HEK293 (cell line): ENCODE measurements around the gene PDRG1.

Source experiments
- CTCF ChIA-PET: fragments of 350-600 bp; formaldehyde crosslinking; extraction: SDS; loops from one replicate; lab custom pipeline; 2021; ENCODE audit warnings: antibody characterized with exemption; lab: Yijun Ruan, JAX
- POLR2A ChIA-PET: fragments of 300-600 bp; formaldehyde crosslinking; extraction: SDS; loops from one replicate; lab custom pipeline; 2020; ENCODE audit warnings: antibody characterized with exemption, inconsistent platforms; lab: Yijun Ruan, JAX
- H3K27ac ChIP-seq: fragments of 200-500 bp; sonication (Bioruptor generic); 2 replicates; pipeline ENCODE4 v1.5.1; 2014; ENCODE audit warnings: low read depth, low read length, control low read depth, inconsistent platforms; ENCODE audit errors: extremely low read depth
- H3K36me3 ChIP-seq, 2 experiments: fragments of 200-500 bp in 1 of 2; sonication (Bioruptor generic) in 1 of 2; 1 replicate in 1 of 2; 2 replicates in 1 of 2; pipeline ENCODE4 v1.5.1; 2014 to 2017; ENCODE audit warnings: inconsistent platforms in 2 of 2, low read length in 2 of 2; ENCODE audit not compliant: control insufficient read depth in 2 of 2, insufficient read depth in 1 of 2
- H3K4me1 ChIP-seq: fragments of 200-500 bp; sonication (Bioruptor generic); 2 replicates; pipeline ENCODE4 v1.5.1; 2014; ENCODE audit warnings: mild to moderate bottlenecking, low read length, inconsistent platforms; ENCODE audit not compliant: control insufficient read depth, insufficient read depth
- H3K4me3 ChIP-seq: 2 replicates; pipeline ENCODE4 v1.5.1; 2011; ENCODE audit warnings: low read depth, mild to moderate bottlenecking, control low read depth, low read length, moderate library complexity
- H3K9me3 ChIP-seq: fragments of 200-500 bp; sonication (Bioruptor generic); 2 replicates; pipeline ENCODE4 v1.5.1; 2014; ENCODE audit warnings: low read depth, low read length, inconsistent platforms; ENCODE audit not compliant: control insufficient read depth, insufficient read depth
- GLI2 ChIP-seq: fragments of 450-650 bp; formaldehyde crosslinking; IDR thresholded peaks from 2 replicates; pipeline ENCODE4; 2017; ENCODE audit warnings: missing biosample characterization, missing genetic modification characterization, low read depth, borderline replicate concordance
- GLIS2 ChIP-seq: fragments of 450-650 bp; formaldehyde crosslinking; IDR thresholded peaks from 2 replicates; pipeline ENCODE4 v1.5.1; 2016; ENCODE audit warnings: missing biosample characterization, missing genetic modification characterization
- MZF1 ChIP-seq: fragments of 450-650 bp; formaldehyde crosslinking; IDR thresholded peaks from 2 replicates; pipeline ENCODE4 v1.5.1; 2017; ENCODE audit warnings: missing biosample characterization, missing genetic modification characterization, borderline replicate concordance
- TRIM28 ChIP-seq: IDR thresholded peaks from 2 replicates; pipeline ENCODE4 v1.6.1; 2011; ENCODE audit warnings: low read length, control low read depth, borderline replicate concordance
- ZIC2 ChIP-seq: fragments of 450-650 bp; formaldehyde crosslinking; IDR thresholded peaks from 2 replicates; pipeline ENCODE4 v1.5.1; 2016; ENCODE audit warnings: missing biosample characterization, missing genetic modification characterization
- ZNF214 ChIP-seq: fragments of 450-650 bp; formaldehyde crosslinking; IDR thresholded peaks from 2 replicates; pipeline ENCODE4 v1.5.1; 2017; ENCODE audit warnings: missing biosample characterization, mild to moderate bottlenecking, missing genetic modification characterization, borderline replicate concordance
- ZNF248 ChIP-seq: fragments of 450-650 bp; formaldehyde crosslinking; IDR thresholded peaks from 2 replicates; pipeline ENCODE4 v1.5.1; 2017; ENCODE audit warnings: missing biosample characterization, missing genetic modification characterization
- ZNF266 ChIP-seq: fragments of 450-650 bp; formaldehyde crosslinking; IDR thresholded peaks from 2 replicates; pipeline ENCODE4 v1.5.1; 2016; ENCODE audit warnings: missing biosample characterization, missing genetic modification characterization, low read depth
- ZNF274 ChIP-seq, 2 experiments: fragments of 200-500 bp in 1 of 2; fragments of 450-650 bp in 1 of 2; sonication (Bioruptor generic) in 1 of 2; formaldehyde crosslinking in 1 of 2; IDR thresholded peaks; 2 replicates each; pipeline versions ENCODE4 v1.5.1 to v1.6.1; 2014 to 2016; ENCODE audit warnings: borderline replicate concordance in 1 of 2, inconsistent platforms in 1 of 2, low read length in 1 of 2, missing biosample characterization in 1 of 2, missing genetic modification characterization in 1 of 2
- ZNF37A ChIP-seq: fragments of 450-650 bp; IDR thresholded peaks from 2 replicates; pipeline ENCODE4 v1.5.1; 2018; ENCODE audit warnings: missing biosample characterization, missing genetic modification characterization
- ZNF423 ChIP-seq: fragments of 450-650 bp; formaldehyde crosslinking; IDR thresholded peaks from 2 replicates; pipeline ENCODE4 v1.5.1; 2016; ENCODE audit warnings: missing biosample characterization, missing genetic modification characterization
- ZNF514 ChIP-seq: fragments of 450-650 bp; formaldehyde crosslinking; IDR thresholded peaks from 2 replicates; pipeline ENCODE4 v1.5.1; 2016; ENCODE audit warnings: missing biosample characterization, missing genetic modification characterization
- ZNF529 ChIP-seq: fragments of 450-650 bp; formaldehyde crosslinking; IDR thresholded peaks from 2 replicates; pipeline ENCODE4 v1.5.1; 2017; ENCODE audit warnings: missing genetic modification characterization, missing biosample characterization; ENCODE audit not compliant: insufficient replicate concordance
- ZNF548 ChIP-seq: fragments of 450-650 bp; formaldehyde crosslinking; IDR thresholded peaks from 2 replicates; pipeline ENCODE4 v1.5.1; 2016; ENCODE audit warnings: missing biosample characterization, missing genetic modification characterization
- ZNF561 ChIP-seq: fragments of 450-650 bp; IDR thresholded peaks from 2 replicates; pipeline ENCODE4 v1.5.1; 2018; ENCODE audit warnings: missing biosample characterization, missing genetic modification characterization, borderline replicate concordance
- ZNF777 ChIP-seq: fragments of 450-650 bp; formaldehyde crosslinking; IDR thresholded peaks from 2 replicates; pipeline ENCODE4 v1.5.1; 2017; ENCODE audit warnings: missing biosample characterization, missing genetic modification characterization, borderline replicate concordance
- ZSCAN23 ChIP-seq: fragments of 450-650 bp; formaldehyde crosslinking; IDR thresholded peaks from 2 replicates; pipeline ENCODE4 v1.5.1; 2016; ENCODE audit warnings: missing biosample characterization, missing genetic modification characterization
- TF ChIP-seq, protein P1 (sequence below): fragments of 450-650 bp; formaldehyde crosslinking; IDR thresholded peaks from 2 replicates; pipeline ENCODE4 v1.5.1; 2016; ENCODE audit warnings: missing biosample characterization, missing genetic modification characterization
- TF ChIP-seq, protein P2 (sequence below): fragments of 450-650 bp; IDR thresholded peaks from 2 replicates; pipeline ENCODE4 v1.5.1; 2018; ENCODE audit warnings: missing biosample characterization, missing genetic modification characterization
- TF ChIP-seq, protein P3 (sequence below): fragments of 450-650 bp; formaldehyde crosslinking; IDR thresholded peaks from 2 replicates; pipeline ENCODE4 v1.5.1; 2016; ENCODE audit warnings: missing biosample characterization, missing genetic modification characterization
- TF ChIP-seq, protein P4 (sequence below): sonication (generic); formaldehyde crosslinking; IDR thresholded peaks from 2 replicates; pipeline ENCODE4 v1.8.1; 2022; ENCODE audit warnings: mild to moderate bottlenecking, moderate library complexity, missing genetic modification reagents
- TF ChIP-seq, protein P5 (sequence below): fragments of 450-650 bp; formaldehyde crosslinking; conservative IDR thresholded peaks from 2 replicates; pipeline ENCODE4 v1.5.1; 2016; ENCODE audit warnings: low read depth, missing biosample characterization, missing genetic modification characterization
- TF ChIP-seq, protein P6 (sequence below): fragments of 450-650 bp; formaldehyde crosslinking; IDR thresholded peaks from 2 replicates; pipeline ENCODE4 v1.5.1; 2016; ENCODE audit warnings: missing biosample characterization, missing genetic modification characterization

PDRG1 gene

DNA sequence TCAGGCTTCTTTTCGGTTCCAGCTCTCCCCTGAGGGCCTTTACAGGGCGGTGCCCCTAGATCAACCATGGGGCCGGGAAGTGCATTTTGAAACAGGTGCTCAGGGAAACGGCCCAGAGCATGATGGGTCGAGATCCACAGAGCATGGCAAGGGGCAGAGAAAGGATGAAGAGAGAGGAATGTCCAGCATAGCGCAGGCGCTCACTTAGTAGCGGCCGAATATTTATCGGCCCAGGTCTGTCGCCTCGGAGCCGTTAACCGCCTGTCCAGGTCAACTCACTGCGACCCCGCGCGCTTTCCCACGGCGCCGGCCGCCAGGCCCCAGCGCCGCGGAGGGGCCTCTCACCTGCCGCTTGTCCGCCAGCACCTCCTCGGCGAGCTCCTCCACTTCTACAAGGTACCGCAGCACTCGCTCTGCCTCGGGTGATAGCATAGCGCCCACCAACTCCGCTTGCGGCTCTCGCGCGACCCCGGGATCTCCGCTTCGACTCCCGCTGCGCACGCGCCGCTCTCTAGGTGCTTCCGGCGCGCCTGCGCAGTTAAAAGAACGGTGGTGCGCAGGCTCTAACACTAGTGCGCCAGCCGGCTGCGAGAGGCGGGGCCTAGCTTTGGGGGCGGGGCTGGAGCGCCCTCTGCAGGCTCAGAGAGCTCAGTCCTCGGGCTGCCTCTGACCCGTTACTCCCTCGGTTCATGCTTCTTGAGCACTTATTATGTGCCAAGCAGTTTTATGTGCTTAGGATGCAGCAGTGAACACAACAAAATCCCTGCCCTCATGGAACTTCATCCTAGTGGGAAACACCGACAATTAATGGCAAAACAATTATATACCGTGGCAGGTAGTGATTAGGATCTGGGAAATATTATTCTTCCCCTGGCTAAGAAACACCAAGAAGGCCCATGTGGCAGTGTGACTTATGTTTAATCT lies at the start of gene PDRG1:
PDRG1 (minus strand) TSS at position 517 of the 924 bp plus-strand sequence; CDS start at position 432, 85 bp downstream.
- peak within 1 kb of the TSS; percentile 60 for H3K27ac ChIP-seq
- no peaks in the 10 kb centered on the region for H3K9me3 ChIP-seq
- H3K4me3 ChIP-seq, result peak within 1 kb of the TSS; percentile 87
- TF ChIP-seq, protein P1, sequence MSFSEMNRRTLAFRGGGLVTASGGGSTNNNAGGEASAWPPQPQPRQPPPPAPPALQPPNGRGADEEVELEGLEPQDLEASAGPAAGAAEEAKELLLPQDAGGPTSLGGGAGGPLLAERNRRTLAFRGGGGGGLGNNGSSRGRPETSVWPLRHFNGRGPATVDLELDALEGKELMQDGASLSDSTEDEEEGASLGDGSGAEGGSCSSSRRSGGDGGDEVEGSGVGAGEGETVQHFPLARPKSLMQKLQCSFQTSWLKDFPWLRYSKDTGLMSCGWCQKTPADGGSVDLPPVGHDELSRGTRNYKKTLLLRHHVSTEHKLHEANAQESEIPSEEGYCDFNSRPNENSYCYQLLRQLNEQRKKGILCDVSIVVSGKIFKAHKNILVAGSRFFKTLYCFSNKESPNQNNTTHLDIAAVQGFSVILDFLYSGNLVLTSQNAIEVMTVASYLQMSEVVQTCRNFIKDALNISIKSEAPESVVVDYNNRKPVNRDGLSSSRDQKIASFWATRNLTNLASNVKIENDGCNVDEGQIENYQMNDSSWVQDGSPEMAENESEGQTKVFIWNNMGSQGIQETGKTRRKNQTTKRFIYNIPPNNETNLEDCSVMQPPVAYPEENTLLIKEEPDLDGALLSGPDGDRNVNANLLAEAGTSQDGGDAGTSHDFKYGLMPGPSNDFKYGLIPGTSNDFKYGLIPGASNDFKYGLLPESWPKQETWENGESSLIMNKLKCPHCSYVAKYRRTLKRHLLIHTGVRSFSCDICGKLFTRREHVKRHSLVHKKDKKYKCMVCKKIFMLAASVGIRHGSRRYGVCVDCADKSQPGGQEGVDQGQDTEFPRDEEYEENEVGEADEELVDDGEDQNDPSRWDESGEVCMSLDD (tag by site-specific recombination), result no peak
- no peak for TF ChIP-seq ZNF248 (tag by site-specific recombination)
- TF ChIP-seq ZNF423 (tag by site-specific recombination), result no peak
- TF ChIP-seq, protein P2, sequence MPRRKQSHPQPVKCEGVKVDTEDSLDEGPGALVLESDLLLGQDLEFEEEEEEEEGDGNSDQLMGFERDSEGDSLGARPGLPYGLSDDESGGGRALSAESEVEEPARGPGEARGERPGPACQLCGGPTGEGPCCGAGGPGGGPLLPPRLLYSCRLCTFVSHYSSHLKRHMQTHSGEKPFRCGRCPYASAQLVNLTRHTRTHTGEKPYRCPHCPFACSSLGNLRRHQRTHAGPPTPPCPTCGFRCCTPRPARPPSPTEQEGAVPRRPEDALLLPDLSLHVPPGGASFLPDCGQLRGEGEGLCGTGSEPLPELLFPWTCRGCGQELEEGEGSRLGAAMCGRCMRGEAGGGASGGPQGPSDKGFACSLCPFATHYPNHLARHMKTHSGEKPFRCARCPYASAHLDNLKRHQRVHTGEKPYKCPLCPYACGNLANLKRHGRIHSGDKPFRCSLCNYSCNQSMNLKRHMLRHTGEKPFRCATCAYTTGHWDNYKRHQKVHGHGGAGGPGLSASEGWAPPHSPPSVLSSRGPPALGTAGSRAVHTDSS (tag by site-specific recombination), result no peak
- TF ChIP-seq ZNF777 (tag by site-specific recombination), result no peak
- no peak for TF ChIP-seq ZNF514
- TF ChIP-seq, protein P3, sequence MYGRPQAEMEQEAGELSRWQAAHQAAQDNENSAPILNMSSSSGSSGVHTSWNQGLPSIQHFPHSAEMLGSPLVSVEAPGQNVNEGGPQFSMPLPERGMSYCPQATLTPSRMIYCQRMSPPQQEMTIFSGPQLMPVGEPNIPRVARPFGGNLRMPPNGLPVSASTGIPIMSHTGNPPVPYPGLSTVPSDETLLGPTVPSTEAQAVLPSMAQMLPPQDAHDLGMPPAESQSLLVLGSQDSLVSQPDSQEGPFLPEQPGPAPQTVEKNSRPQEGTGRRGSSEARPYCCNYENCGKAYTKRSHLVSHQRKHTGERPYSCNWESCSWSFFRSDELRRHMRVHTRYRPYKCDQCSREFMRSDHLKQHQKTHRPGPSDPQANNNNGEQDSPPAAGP (tag by site-specific recombination), result no peak
- TF ChIP-seq ZNF529, result no peak
- no peak for TF ChIP-seq ZNF548 (tag by site-specific recombination)
- TF ChIP-seq, protein P4, sequence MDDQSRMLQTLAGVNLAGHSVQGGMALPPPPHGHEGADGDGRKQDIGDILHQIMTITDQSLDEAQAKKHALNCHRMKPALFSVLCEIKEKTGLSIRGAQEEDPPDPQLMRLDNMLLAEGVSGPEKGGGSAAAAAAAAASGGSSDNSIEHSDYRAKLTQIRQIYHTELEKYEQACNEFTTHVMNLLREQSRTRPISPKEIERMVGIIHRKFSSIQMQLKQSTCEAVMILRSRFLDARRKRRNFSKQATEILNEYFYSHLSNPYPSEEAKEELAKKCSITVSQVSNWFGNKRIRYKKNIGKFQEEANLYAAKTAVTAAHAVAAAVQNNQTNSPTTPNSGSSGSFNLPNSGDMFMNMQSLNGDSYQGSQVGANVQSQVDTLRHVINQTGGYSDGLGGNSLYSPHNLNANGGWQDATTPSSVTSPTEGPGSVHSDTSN, result no peak
- TF ChIP-seq, protein P5, sequence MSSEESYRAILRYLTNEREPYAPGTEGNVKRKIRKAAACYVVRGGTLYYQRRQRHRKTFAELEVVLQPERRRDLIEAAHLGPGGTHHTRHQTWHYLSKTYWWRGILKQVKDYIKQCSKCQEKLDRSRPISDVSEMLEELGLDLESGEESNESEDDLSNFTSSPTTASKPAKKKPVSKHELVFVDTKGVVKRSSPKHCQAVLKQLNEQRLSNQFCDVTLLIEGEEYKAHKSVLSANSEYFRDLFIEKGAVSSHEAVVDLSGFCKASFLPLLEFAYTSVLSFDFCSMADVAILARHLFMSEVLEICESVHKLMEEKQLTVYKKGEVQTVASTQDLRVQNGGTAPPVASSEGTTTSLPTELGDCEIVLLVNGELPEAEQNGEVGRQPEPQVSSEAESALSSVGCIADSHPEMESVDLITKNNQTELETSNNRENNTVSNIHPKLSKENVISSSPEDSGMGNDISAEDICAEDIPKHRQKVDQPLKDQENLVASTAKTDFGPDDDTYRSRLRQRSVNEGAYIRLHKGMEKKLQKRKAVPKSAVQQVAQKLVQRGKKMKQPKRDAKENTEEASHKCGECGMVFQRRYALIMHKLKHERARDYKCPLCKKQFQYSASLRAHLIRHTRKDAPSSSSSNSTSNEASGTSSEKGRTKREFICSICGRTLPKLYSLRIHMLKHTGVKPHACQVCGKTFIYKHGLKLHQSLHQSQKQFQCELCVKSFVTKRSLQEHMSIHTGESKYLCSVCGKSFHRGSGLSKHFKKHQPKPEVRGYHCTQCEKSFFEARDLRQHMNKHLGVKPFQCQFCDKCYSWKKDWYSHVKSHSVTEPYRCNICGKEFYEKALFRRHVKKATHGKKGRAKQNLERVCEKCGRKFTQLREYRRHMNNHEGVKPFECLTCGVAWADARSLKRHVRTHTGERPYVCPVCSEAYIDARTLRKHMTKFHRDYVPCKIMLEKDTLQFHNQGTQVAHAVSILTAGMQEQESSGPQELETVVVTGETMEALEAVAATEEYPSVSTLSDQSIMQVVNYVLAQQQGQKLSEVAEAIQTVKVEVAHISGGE (tag by site-specific recombination), result no peak
- TF ChIP-seq ZIC2 (tag by site-specific recombination), result peak; percentile 65
- TF ChIP-seq ZNF561 (tag by site-specific recombination), result no peak; the same call in 1 of the 2 replicates
- TF ChIP-seq, protein P6, sequence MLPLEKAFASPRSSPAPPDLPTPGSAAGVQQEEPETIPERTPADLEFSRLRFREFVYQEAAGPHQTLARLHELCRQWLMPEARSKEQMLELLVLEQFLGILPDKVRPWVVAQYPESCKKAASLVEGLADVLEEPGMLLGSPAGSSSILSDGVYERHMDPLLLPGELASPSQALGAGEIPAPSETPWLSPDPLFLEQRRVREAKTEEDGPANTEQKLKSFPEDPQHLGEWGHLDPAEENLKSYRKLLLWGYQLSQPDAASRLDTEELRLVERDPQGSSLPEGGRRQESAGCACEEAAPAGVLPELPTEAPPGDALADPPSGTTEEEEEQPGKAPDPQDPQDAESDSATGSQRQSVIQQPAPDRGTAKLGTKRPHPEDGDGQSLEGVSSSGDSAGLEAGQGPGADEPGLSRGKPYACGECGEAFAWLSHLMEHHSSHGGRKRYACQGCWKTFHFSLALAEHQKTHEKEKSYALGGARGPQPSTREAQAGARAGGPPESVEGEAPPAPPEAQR, result no peak
- no peak for TF ChIP-seq ZNF266
- no peak for TF ChIP-seq TRIM28
- TF ChIP-seq ZNF274 (IDR thresholded peaks at IDR 0.05; ENCODE audit: low read length), result no peak
- TF ChIP-seq ZNF274 (tag by site-specific recombination; IDR thresholded peaks at IDR 0.05; ENCODE audit: borderline replicate concordance), result no peak
- TF ChIP-seq GLI2 (tag by site-specific recombination), result no peak
- no peak for TF ChIP-seq ZNF37A (tag by site-specific recombination)
- no peak for TF ChIP-seq ZSCAN23
- TF ChIP-seq MZF1 (tag by site-specific recombination), result no peak
- TF ChIP-seq GLIS2 (tag by site-specific recombination), result no peak
- TF ChIP-seq ZNF214, result no peak

More for the DNA sequence above, at the start of gene PDRG1:
- Histone ChIP-seq H3K36me3 (peaks cover 0 to 38% of the 10 kb centered on the region in 2 experiments; a peak in 2 of 3 replicates), H3K4me1 (no peaks in the 10 kb centered on the region)
- POLR2A ChIA-PET, result interaction anchor here (0.6 to 2.0 kb wide), 14 partner anchors 8 to 141 kb away, joined by 3 to 10 read pairs (median 6); no protein-coding TSS in a partner anchor
- CTCF ChIA-PET, result interaction anchor here (0.6 to 4.9 kb wide), 34 partner anchors 8 to 345 kb away, joined by 3 to 83 read pairs (median 5); partner anchors contain the start of genes MYLK2 and XKR7
